Right kidney (tissue), 1 donor: ENCODE measurements around the gene TFRC.
A peak's percentile ranks its signal among the peaks of the same experiment; 100 is the strongest.
"Not testable (repeated sequence)": the region's sequence is repeated elsewhere in the genome, so short reads cannot be mapped to it uniquely, and the experiment has no call there.

Experiments
- DNase-seq: peaks from one replicate; pipeline ENCODE4 v3.0.0-alpha.2; 2016

The TFRC gene

GRCh38 chr3:196087906-196088305 is 6.0 kb upstream of the TFRC start:
- DNase-seq: no peak

- DNase-seq: no peak
Observed at GRCh38 chr3:196082619-196082971, 705 bp upstream of the TFRC start.

- peak; percentile 91 for DNase-seq
Observed at GRCh38 chr3:196081002-196081833, 672 bp downstream of the TFRC start.

GRCh38 chr3:196080101-196080846 is 1.6 kb downstream of the TFRC start:
- not testable (repeated sequence) for DNase-seq

GRCh38 chr3:196079682-196080081 is 2.2 kb downstream of the TFRC start:
- no peak for DNase-seq

GRCh38 chr3:196075013-196075412 is 6.9 kb downstream of the TFRC start:
- no peak for DNase-seq

- DNase-seq: peak; percentile 30
Observed at GRCh38 chr3:196073255-196073753, 8.6 kb downstream of the TFRC start.

GRCh38 chr3:196072313-196072712 is 9.6 kb downstream of the TFRC start:
- no peak for DNase-seq

GRCh38 chr3:196068812-196069211 is 13.1 kb downstream of the TFRC start:
- not testable (repeated sequence) for DNase-seq

GRCh38 chr3:196067439-196067838 is 14.5 kb downstream of the TFRC start:
- DNase-seq: no peak

GRCh38 chr3:196063971-196064370 is 17.9 kb downstream of the TFRC start:
- DNase-seq: no peak

GRCh38 chr3:196063456-196063855 is 18.4 kb downstream of the TFRC start:
- DNase-seq: no peak

GRCh38 chr3:196063049-196063448 is 18.8 kb downstream of the TFRC start:
- DNase-seq: no peak

GRCh38 chr3:196060834-196061233 is 21.1 kb downstream of the TFRC start:
- no peak for DNase-seq

GRCh38 chr3:196057760-196058331 is 24.0 kb downstream of the TFRC start:
- no peak for DNase-seq

- not testable (repeated sequence) for DNase-seq
Observed at GRCh38 chr3:196056371-196056770, 25.5 kb downstream of the TFRC start.

- no peak for DNase-seq
Observed at GRCh38 chr3:196055683-196056270, 26.1 kb downstream of the TFRC start.

GRCh38 chr3:196055240-196055639 is 26.6 kb downstream of the TFRC start:
- no peak for DNase-seq

- no peak for DNase-seq
Observed at GRCh38 chr3:196054661-196055060, 27.2 kb downstream of the TFRC start.

- no peak for DNase-seq
Observed at GRCh38 chr3:196053487-196053886, 28.4 kb downstream of the TFRC start.

- DNase-seq: no peak
Observed at GRCh38 chr3:196051282-196052076, 30.4 kb downstream of the TFRC start.

GRCh38 chr3:196050597-196050996 is 31.3 kb downstream of the TFRC start:
- DNase-seq: no peak
